K562 (cell line): ENCODE data around the gene CEP170. TPM values are rescaled to one million over a fixed set of nuclear protein-coding genes. Genes with fewer than 3 reads are reported as not detected.

Experiments used
- C11orf30 ChIP-seq: fragments of 450-650 bp; IDR thresholded peaks from 2 replicates; pipeline ENCODE4 v1.6.1; 2016; ENCODE audit warnings: low read depth, mild to moderate bottlenecking
- CEBPG ChIP-seq, 3 experiments: fragments of 200-800 bp in 1 of 3; sonication (Bioruptor generic) in 1 of 3; sonication (generic) in 1 of 3; formaldehyde crosslinking in 1 of 3; IDR thresholded peaks in 2 of 3; conservative IDR thresholded peaks in 1 of 3; 2 replicates each; pipeline versions ENCODE4 v1.6.1 to v1.8.0; 2016 to 2022; ENCODE audit warnings: missing compliant biosample characterization in 2 of 3, missing genetic modification characterization in 2 of 3, mild to moderate bottlenecking in 1 of 3, missing genetic modification reagents in 1 of 3
- CSDE1 ChIP-seq, 2 experiments: fragments of 450-650 bp; IDR thresholded peaks; 2 replicates each; pipeline ENCODE4 v1.6.1; 2016; ENCODE audit warnings: mild to moderate bottlenecking in 1 of 2
- CUX1 ChIP-seq: fragments of 200-800 bp; sonication (Bioruptor generic); IDR thresholded peaks from 2 replicates; pipeline ENCODE4 v1.6.1; 2016; ENCODE audit warnings: missing genetic modification characterization, missing compliant biosample characterization
- DACH1 ChIP-seq: fragments of 450-650 bp; IDR thresholded peaks from 2 replicates; pipeline ENCODE4 v1.6.1; 2018; ENCODE audit not compliant: partially characterized antibody
- HMBOX1 ChIP-seq: sonication (generic); IDR thresholded peaks from 2 replicates; pipeline ENCODE4 v1.6.1; 2016
- HOXB6 ChIP-seq: fragments of 250-450 bp; sonication (Bioruptor Pico); IDR thresholded peaks from 2 replicates; pipeline ENCODE4 v1.5.1; 2022; ENCODE audit warnings: mild to moderate bottlenecking, borderline replicate concordance
- MYNN ChIP-seq, 2 experiments: sonication (generic); formaldehyde crosslinking in 1 of 2; IDR thresholded peaks; 2 replicates each; pipeline versions ENCODE4 v1.5.0 to v1.6.1; 2016 to 2020; ENCODE audit warnings: antibody characterized with exemption in 1 of 2, missing genetic modification reagents in 1 of 2
- NCOA1 ChIP-seq: fragments of 450-650 bp; IDR thresholded peaks from 2 replicates; pipeline ENCODE4 v1.6.1; 2016; ENCODE audit warnings: low read depth
- PCBP1 ChIP-seq: fragments of 200-400 bp; formaldehyde crosslinking; IDR thresholded peaks from 2 replicates; pipeline ENCODE4 v1.6.1; 2018; ENCODE audit warnings: mild to moderate bottlenecking, low read depth, low read length; ENCODE audit not compliant: poor library complexity, severe bottlenecking
- SAFB ChIP-seq: fragments of 200-400 bp; formaldehyde crosslinking; IDR thresholded peaks from 2 replicates; pipeline ENCODE4 v1.6.1; 2017; ENCODE audit warnings: low read depth, low read length, borderline replicate concordance
- TAL1 ChIP-seq: fragments of 450-650 bp; IDR thresholded peaks from 2 replicates; pipeline ENCODE4 v1.6.1; 2016; ENCODE audit warnings: mild to moderate bottlenecking
- ZBTB8A ChIP-seq: fragments of 450-650 bp; IDR thresholded peaks from 2 replicates; pipeline ENCODE4 v1.6.1; 2018; ENCODE audit warnings: mild to moderate bottlenecking, moderate library complexity; ENCODE audit not compliant: partially characterized antibody
- polyA plus RNA-seq, 8 experiments: library from polyadenylated mRNA; depleted of rRNA in 4 of 8; stranded (reverse) in 5 of 8; unstranded in 3 of 8; fragments of >200 nt; fragmentation: Nextera tagmentation in 2 of 8; fragmentation: Illumina TruSeq in 1 of 8; extraction: Ambion mirVana in 2 of 8; extraction: Trizol in 1 of 8; gene quantifications; 2 replicates each; pipeline versions ENCODE4 v1.2.1 to v1.2.3, GENCODE V29; 2011 to 2014; ENCODE audit warnings: inconsistent platforms in 1 of 8, missing spikeins in 1 of 8
- total RNA-seq, 7 experiments: library from RNA; depleted of rRNA in 6 of 7; stranded (reverse); fragments of >200 nt in 6 of 7; fragmentation: Illumina TruSeq in 2 of 7; extraction: Trizol in 2 of 7; gene quantifications; 2 replicates each; pipeline versions ENCODE4 v1.2.1 to v1.2.3, GENCODE V29; 2011 to 2021; ENCODE audit warnings: low replicate concordance in 1 of 7

CEP170 gene
- total and polyA plus RNA-seq, 9 of the 15 experiments (the other 6 are each of a cell fraction or from before 2014, with no cell fraction given) = 22.6 to 110 (median 68.5) TPM

GRCh38 chr1:243264717-243265116 is 9.6 kb upstream of the CEP170 start (continued):
- no peak for TF ChIP-seq CUX1 (CRISPR knock-in tag)
- TF ChIP-seq CSDE1 (IDR thresholded peaks at IDR 0.05) = no peak
- no peak for TF ChIP-seq C11orf30
- no peak for TF ChIP-seq ZBTB8A
- TF ChIP-seq HMBOX1 = peak; percentile 81
- TF ChIP-seq SAFB = no peak
- TF ChIP-seq CEBPG (CRISPR knock-in tag; IDR thresholded peaks at IDR 0.05) = peak; percentile 35; the same call in 1 of the 2 replicates
- TF ChIP-seq CEBPG (tag; conservative IDR thresholded peaks at IDR 0.05 in 1 of 2, IDR thresholded peaks at IDR 0.05 in 1 of 2) = peak; percentile 55 to 58; a peak in 3 of 4 replicates
- TF ChIP-seq HOXB6 (CRISPR knock-in tag) = no peak
- peak; percentile 55; the same call in 1 of the 2 replicates for TF ChIP-seq NCOA1
- TF ChIP-seq DACH1 = peak; percentile 34
- TF ChIP-seq MYNN (IDR thresholded peaks at IDR 0.05) = no peak
- no peak for TF ChIP-seq MYNN (CRISPR knock-in tag; IDR thresholded peaks at IDR 0.05)
- TF ChIP-seq TAL1 = peak; percentile 59; the same call in 1 of the 2 replicates
- TF ChIP-seq PCBP1 = no peak
